GM10266 (cell line): Measurements from ENCODE around the gene PHKA1.
"Not testable (repeated sequence)": the region's sequence is repeated elsewhere in the genome, so short reads cannot be mapped to it uniquely, and the experiment has no call there.

Experiments
- DNase-seq: peaks from one replicate; pipeline ENCODE4 v3.0.0; 2012; ENCODE audit errors: extremely low spot score
- CTCF ChIP-seq: IDR thresholded peaks from 2 replicates; pipeline ENCODE4 v1.5.1; 2012; ENCODE audit warnings: mild to moderate bottlenecking, low read depth; ENCODE audit not compliant: control insufficient read depth, insufficient read depth; ENCODE audit errors: missing control alignments

The PHKA1 gene

GRCh38 chrX:72685810-72686456, 28.2 kb downstream of the PHKA1 start:
- no peak for DNase-seq
- no peak for TF ChIP-seq CTCF

- TF ChIP-seq CTCF: no peak
- DNase-seq: no peak
Observed at GRCh38 chrX:72685018-72685417, 29.1 kb downstream of the PHKA1 start.

DNA sequence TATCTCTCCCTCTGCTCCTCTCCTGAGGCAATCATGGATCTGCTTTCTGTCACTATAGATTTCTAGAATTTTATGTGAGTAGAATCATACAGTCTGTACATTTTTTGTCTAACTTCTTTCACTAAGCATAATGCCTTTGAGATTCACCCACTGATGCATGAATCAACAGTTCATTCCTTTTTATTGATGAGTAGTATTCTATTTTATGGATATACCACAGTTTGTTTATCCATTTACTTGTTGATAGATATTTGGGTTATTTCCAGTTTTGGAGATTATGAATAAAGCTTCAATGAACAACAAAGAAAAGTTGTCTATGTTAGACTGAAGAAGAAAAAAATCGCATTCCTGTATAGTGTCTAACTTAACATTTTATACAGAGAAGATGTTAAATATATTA, 30.5 kb downstream of the PHKA1 start:
- no peak for TF ChIP-seq CTCF
- DNase-seq: no peak

DNA sequence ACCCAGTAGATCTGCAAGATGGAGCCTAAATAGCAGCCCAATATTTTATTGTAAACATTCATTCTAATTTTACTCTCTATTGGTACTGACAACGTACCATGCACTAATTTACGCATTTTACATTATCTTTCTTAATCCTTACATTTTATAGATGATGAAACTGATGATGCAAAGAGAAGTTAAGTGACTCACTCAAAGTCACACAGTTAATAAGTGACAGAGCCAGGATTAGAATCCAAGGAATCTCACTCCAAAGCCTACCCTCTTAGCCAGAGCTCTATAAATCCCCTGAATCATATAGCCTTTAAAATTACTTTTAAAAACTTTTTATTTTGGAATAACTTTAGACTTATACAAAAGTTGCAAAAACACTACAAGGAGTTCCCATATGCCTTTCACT, 37.6 kb downstream of the PHKA1 start:
- DNase-seq: no peak
- TF ChIP-seq CTCF: no peak

- DNase-seq: not testable (repeated sequence)
Observed at GRCh38 chrX:72673951-72674350, 40.2 kb downstream of the PHKA1 start.

DNA sequence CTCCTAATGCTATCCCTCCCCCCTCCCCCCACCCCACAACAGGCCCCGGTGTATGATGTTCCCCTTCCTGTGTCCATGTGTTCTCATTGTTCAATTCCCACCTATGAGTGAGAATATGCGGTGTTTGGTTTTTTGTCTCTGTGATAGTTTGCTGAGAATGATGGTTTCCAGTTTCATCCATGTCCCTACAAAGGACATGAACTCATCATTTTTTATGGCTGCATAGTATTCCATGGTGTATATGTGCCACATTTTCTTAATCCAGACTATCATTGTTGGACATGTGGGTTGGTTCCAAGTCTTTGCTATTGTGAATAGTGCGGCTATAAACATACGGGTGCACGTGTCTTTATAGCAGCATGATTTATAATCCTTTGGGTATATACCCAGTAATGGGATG, 44.6 kb downstream of the PHKA1 start:
- DNase-seq: not testable (repeated sequence)

- no peak for DNase-seq
- no peak for TF ChIP-seq CTCF
Observed at GRCh38 chrX:72666451-72666850, 47.7 kb downstream of the PHKA1 start.

DNA sequence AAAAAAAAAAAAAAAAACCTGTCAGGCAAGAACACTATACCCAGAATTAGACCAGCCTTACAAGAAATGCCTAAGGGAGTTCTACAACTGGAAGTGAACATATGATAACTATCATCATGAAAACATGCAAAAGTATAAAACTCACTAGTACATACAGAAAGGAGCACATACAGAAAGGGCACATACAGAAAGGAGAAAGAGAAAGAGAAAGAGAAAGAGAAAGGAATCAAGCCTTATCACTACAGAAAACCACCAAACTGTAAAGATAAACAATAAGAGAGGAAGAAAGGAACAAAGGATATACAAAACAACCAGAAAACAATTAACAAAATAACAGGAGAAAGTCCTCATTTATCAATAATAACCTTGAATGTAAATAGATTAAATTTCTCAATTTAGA, 50.4 kb downstream of the PHKA1 start:
- no peak for TF ChIP-seq CTCF
- no peak for DNase-seq
